Prostate gland (tissue), 2 donors: ENCODE results near the gene TOE1.

Experiments
- CTCF ChIP-seq, 4 experiments: fragments of 200-600 bp in 2 of 4; fragments of 450-650 bp in 2 of 4; sonication (generic) in 2 of 4; IDR thresholded peaks; 1 replicate in 3 of 4; 2 replicates in 1 of 4; pipeline ENCODE4 v1.5.1; 2016 to 2019; ENCODE audit warnings: antibody characterized with exemption in 4 of 4, mild to moderate bottlenecking in 2 of 4, moderate library complexity in 2 of 4
- POLR2A ChIP-seq: fragments of 450-650 bp; IDR thresholded peaks from one replicate; pipeline ENCODE4 v1.6.1; 2016; ENCODE audit warnings: antibody characterized with exemption, mild to moderate bottlenecking
- POLR2AphosphoS5 ChIP-seq: sonication (generic); formaldehyde crosslinking; IDR thresholded peaks from one replicate; pipeline ENCODE4 v1.6.1; 2017; ENCODE audit warnings: antibody characterized with exemption

GRCh38 chr1:45381243-45381642 lies 41.3 kb downstream of the TOE1 start:
- TF ChIP-seq POLR2A (no peak), CTCF (IDR thresholded peaks at IDR 0.05) (no peak), POLR2AphosphoS5 (no peak)
